ENCODE measurements around the gene MARK1. TPM values are rescaled to one million over a fixed set of nuclear protein-coding genes. Genes with fewer than 3 reads are reported as not detected.
A peak's percentile ranks its signal among the peaks of the same experiment; 100 is the strongest.
"Not testable (repeated sequence)": the region's sequence is repeated elsewhere in the genome, so short reads cannot be mapped to it uniquely, and the experiment has no call there.

Gene MARK1
- total RNA-seq, 1 donor from 2014 or later, result 105 TPM

DNA sequence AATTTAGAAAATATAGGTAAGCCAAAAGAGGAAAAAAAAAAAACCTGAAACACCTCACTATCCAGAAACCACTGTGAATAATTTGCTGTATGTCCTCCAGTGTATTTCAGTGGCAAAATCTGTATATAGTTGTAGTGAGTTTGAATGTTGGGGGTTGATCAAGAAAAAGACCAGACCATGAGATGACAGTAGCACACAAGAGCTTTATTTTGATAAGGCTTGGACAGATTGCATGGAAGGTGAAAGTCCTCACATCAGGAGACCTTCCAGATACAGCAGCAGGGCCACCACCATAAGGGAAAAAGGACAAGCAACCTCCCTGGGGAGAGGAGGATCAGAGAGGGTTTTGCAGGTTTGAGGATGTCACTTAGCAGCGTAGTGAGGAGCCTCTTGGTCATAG, 146.0 kb downstream of the MARK1 start:
- peak overlapping the region; percentile 72 for H3K27ac Mint-ChIP-seq (ENCODE audit: unreplicated experiment)
- H3K4me1 Mint-ChIP-seq (ENCODE audit: low read depth, unreplicated experiment), result peaks cover 22% of the 10 kb centered on the region
- H3K4me3 Mint-ChIP-seq (ENCODE audit: unreplicated experiment), result no peak overlapping the region
- DNase-seq, result no peak
- TF ChIP-seq, protein P1, sequence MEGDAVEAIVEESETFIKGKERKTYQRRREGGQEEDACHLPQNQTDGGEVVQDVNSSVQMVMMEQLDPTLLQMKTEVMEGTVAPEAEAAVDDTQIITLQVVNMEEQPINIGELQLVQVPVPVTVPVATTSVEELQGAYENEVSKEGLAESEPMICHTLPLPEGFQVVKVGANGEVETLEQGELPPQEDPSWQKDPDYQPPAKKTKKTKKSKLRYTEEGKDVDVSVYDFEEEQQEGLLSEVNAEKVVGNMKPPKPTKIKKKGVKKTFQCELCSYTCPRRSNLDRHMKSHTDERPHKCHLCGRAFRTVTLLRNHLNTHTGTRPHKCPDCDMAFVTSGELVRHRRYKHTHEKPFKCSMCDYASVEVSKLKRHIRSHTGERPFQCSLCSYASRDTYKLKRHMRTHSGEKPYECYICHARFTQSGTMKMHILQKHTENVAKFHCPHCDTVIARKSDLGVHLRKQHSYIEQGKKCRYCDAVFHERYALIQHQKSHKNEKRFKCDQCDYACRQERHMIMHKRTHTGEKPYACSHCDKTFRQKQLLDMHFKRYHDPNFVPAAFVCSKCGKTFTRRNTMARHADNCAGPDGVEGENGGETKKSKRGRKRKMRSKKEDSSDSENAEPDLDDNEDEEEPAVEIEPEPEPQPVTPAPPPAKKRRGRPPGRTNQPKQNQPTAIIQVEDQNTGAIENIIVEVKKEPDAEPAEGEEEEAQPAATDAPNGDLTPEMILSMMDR (IDR thresholded peaks at IDR 0.05; ENCODE audit: partially characterized antibody, unreplicated experiment), result no peak
- peaks cover 13% of the 10 kb centered on the region for H3K36me3 Mint-ChIP-seq (ENCODE audit: unreplicated experiment)
- H3K9me3 Mint-ChIP-seq (ENCODE audit: unreplicated experiment), result peaks cover 7% of the 10 kb centered on the region
- H3K27me3 Mint-ChIP-seq (ENCODE audit: unreplicated experiment), result peaks cover 2% of the 10 kb centered on the region

DNA sequence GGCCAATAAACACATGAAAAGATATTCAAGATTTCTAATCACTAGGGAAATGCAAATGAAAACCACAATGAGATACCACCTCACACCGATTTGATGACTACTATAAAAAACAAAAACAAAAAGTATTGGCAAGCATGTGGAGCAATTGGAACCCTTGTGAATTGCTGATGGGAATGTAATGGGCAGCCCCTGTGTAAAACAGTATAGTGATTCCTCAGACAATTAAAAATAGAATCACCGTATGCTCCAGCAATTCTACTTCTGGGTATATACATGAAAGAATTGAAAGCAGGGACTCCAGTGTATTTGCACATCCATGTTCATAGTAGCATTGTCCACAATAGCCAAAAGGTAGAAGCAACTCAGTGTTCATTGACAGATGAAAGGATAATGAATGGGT, 149.3 kb downstream of the MARK1 start:
- Mint-ChIP-seq H3K27ac (ENCODE audit: unreplicated experiment) (no peak overlapping the region), H3K4me1 (ENCODE audit: low read depth, unreplicated experiment) (peaks cover 19% of the 10 kb centered on the region), H3K27me3 (ENCODE audit: unreplicated experiment) (no peaks in the 10 kb centered on the region), H3K9me3 (ENCODE audit: unreplicated experiment) (peaks cover 3% of the 10 kb centered on the region), H3K4me3 (ENCODE audit: unreplicated experiment) (no peak overlapping the region), H3K36me3 (ENCODE audit: unreplicated experiment) (no peaks in the 10 kb centered on the region)
- no peak for DNase-seq
- TF ChIP-seq, protein P1 (IDR thresholded peaks at IDR 0.05; ENCODE audit: partially characterized antibody, unreplicated experiment), result no peak

DNA sequence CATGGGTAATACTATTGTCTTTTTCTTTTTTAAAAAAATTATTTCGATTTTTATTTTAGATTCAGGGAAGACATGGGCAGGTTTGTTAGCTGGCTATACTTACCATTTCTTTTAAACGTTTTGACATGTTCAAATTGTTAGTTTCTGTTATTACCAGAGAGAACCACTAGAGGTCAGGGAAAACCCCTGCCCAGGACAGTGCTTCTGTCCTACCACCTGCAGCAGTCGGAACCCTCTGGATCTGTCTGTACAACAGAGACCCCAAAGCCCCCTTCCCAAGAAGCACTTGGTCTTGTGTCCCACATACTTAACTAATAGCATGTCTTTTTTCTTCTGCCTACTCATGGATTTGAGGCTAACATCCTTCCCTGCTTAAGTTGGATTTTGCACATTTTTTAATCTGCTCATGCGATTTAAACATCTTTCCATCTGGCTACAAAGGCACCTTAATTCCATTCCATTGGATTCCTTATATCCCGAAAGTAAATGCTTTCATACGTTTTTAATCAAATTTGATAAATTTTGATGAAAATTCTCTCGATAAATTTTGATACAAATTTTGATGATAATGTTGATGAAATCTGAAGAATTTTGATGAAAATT, 152.2 kb downstream of the MARK1 start:
- no peak overlapping the region for H3K4me3 Mint-ChIP-seq (ENCODE audit: unreplicated experiment)
- peaks cover 6% of the 10 kb centered on the region for H3K4me1 Mint-ChIP-seq (ENCODE audit: low read depth, unreplicated experiment)
- no peaks in the 10 kb centered on the region for H3K36me3 Mint-ChIP-seq (ENCODE audit: unreplicated experiment)
- H3K9me3 Mint-ChIP-seq (ENCODE audit: unreplicated experiment), result peaks cover 3% of the 10 kb centered on the region
- DNase-seq, result peak; percentile 29
- H3K27ac Mint-ChIP-seq (ENCODE audit: unreplicated experiment), result no peak overlapping the region
- no peaks in the 10 kb centered on the region for H3K27me3 Mint-ChIP-seq (ENCODE audit: unreplicated experiment)
- TF ChIP-seq, protein P1 (IDR thresholded peaks at IDR 0.05; ENCODE audit: partially characterized antibody, unreplicated experiment), result peak; percentile 77

DNA sequence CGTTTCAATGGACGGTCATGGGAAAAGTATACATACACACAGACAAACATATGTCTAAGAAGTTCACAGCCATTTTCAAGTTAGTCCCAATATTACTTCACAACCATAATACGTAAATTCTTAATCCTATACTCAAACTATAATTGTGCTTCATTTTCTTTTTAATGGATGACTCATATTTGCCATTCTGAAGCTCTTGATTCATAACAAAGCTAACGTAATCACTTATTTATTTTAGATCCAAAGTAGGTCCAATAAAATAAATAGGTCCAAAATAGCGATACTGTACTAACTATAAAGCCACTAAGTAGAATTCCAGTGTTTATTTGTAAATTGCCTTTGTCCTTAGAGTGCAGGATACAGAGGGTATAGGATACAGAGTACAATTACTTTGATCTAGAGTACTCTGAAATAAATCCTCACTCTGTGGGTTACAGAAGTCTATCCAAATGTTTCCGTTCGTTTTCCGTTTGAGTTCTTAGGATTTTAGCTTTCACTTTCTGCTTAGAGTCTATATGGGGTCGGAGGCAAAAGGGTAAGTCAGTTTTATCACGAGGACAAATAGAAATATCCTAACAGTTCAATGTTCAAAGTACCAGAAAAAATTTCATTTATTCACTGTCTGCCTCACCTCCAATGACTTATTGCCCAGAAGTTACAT, 153.4 kb downstream of the MARK1 start:
- Mint-ChIP-seq H3K4me1 (ENCODE audit: low read depth, unreplicated experiment) (peaks cover 6% of the 10 kb centered on the region), H3K27ac (ENCODE audit: unreplicated experiment) (no peak overlapping the region), H3K4me3 (ENCODE audit: unreplicated experiment) (no peak overlapping the region), H3K36me3 (ENCODE audit: unreplicated experiment) (no peaks in the 10 kb centered on the region), H3K27me3 (ENCODE audit: unreplicated experiment) (no peaks in the 10 kb centered on the region), H3K9me3 (ENCODE audit: unreplicated experiment) (peaks cover 3% of the 10 kb centered on the region)
- TF ChIP-seq, protein P1 (IDR thresholded peaks at IDR 0.05; ENCODE audit: partially characterized antibody, unreplicated experiment), result no peak
- no peak for DNase-seq

DNA sequence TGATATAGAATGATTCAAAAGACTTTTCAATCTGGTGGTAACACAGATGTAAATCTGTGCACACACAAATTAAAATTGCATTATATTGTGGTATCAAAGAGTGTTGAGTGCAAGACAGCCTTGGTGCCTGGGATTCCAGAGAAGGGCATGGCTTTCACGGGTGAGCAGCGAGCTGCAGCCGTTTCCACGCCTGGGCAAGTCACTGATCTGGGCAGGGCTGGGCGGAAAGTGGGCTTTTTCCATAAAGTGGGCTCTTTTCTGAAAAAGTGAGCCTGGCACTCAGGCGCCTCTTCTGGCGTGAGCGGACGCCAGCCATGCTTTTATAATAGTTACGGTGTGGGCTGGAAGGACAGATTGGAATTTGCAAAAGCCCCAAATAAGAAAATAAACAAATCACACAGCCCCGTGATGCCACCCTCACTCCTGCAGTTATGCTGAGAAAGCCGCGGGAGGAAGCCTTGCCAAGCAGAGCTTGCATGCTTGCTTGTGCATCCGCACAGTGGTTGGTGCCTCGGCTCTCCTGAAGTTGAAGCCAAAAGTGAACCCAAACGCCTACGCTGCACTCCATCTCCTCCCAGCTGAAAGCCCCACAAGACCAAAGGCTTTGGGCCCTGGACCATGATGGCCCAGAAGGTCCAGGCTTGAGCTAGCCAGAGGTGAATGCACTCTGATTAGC, 155.1 kb downstream of the MARK1 start:
- H3K4me3 Mint-ChIP-seq (ENCODE audit: unreplicated experiment), result no peak overlapping the region
- peaks cover 3% of the 10 kb centered on the region for H3K9me3 Mint-ChIP-seq (ENCODE audit: unreplicated experiment)
- no peak overlapping the region for H3K27ac Mint-ChIP-seq (ENCODE audit: unreplicated experiment)
- H3K36me3 Mint-ChIP-seq (ENCODE audit: unreplicated experiment), result no peaks in the 10 kb centered on the region
- peaks cover 6% of the 10 kb centered on the region for H3K4me1 Mint-ChIP-seq (ENCODE audit: low read depth, unreplicated experiment)
- no peak for DNase-seq
- TF ChIP-seq, protein P1 (IDR thresholded peaks at IDR 0.05; ENCODE audit: partially characterized antibody, unreplicated experiment), result no peak
- H3K27me3 Mint-ChIP-seq (ENCODE audit: unreplicated experiment), result no peaks in the 10 kb centered on the region

DNA sequence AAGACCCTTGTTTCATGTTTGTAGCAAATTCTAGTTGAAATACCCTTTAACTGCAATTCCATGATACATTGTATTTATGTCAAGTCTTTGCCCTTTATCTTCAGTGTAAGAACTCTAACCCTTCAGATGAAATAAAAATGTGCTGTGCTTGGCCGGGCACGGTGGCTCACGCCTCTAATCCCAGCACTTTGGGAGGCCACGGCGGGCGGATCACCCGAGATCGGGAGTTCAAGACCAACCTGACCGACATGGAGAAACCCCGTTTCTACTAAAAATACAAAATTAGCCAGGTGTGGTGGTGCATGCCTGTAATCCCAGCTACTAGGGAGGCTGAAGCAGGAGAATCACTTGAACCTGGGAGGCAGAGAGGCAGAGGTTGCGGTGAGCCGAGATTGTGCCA, 155.8 kb downstream of the MARK1 start:
- not testable (repeated sequence) for H3K4me1 Mint-ChIP-seq (ENCODE audit: low read depth, unreplicated experiment); H3K36me3 Mint-ChIP-seq (ENCODE audit: unreplicated experiment); DNase-seq; H3K27me3 Mint-ChIP-seq (ENCODE audit: unreplicated experiment); H3K27ac Mint-ChIP-seq (ENCODE audit: unreplicated experiment); H3K9me3 Mint-ChIP-seq (ENCODE audit: unreplicated experiment); H3K4me3 Mint-ChIP-seq (ENCODE audit: unreplicated experiment)

All from glutamatergic neuron (in vitro differentiated cells).